Trophoblast cell (in vitro differentiated cells and primary cell): ENCODE measurements around the gene TMED7.

Source experiments
- DNase-seq, 2 donors: peaks; one replicate each; pipeline ENCODE4 v3.0.0-alpha.2; 2016
- H2AFZ ChIP-seq: 2 replicates; pipeline ENCODE4 v1.6.1; 2013; ENCODE audit warnings: low read length, moderate library complexity, mild to moderate bottlenecking; ENCODE audit not compliant: insufficient read depth, poor library complexity
- H2AK5ac ChIP-seq: 2 replicates; pipeline ENCODE4 v1.6.1; 2013; ENCODE audit warnings: mild to moderate bottlenecking, low read length
- H2BK120ac ChIP-seq: 2 replicates; pipeline ENCODE4 v1.6.1; 2013; ENCODE audit warnings: low read length, mild to moderate bottlenecking, moderate library complexity; ENCODE audit not compliant: insufficient read depth, poor library complexity
- H2BK12ac ChIP-seq: 2 replicates; pipeline ENCODE4 v1.6.1; 2013; ENCODE audit warnings: mild to moderate bottlenecking, low read length, moderate library complexity
- H2BK5ac ChIP-seq: 2 replicates; pipeline ENCODE4 v1.6.1; 2013; ENCODE audit warnings: low read length, low read depth, moderate library complexity, mild to moderate bottlenecking; ENCODE audit not compliant: poor library complexity
- H3K14ac ChIP-seq: 2 replicates; pipeline ENCODE4 v1.6.1; 2013; ENCODE audit warnings: mild to moderate bottlenecking, low read length
- H3K18ac ChIP-seq: 2 replicates; pipeline ENCODE4 v1.6.1; 2013; ENCODE audit warnings: mild to moderate bottlenecking, low read length
- H3K23ac ChIP-seq: 2 replicates; pipeline ENCODE4 v1.6.1; 2013; ENCODE audit warnings: low read length
- H3K27ac ChIP-seq: 2 replicates; pipeline ENCODE4 v1.5.1; 2013; ENCODE audit warnings: low read depth, mild to moderate bottlenecking, inconsistent platforms, low read length, moderate library complexity
- H3K27me3 ChIP-seq: 2 replicates; pipeline ENCODE4 v1.6.1; 2013; ENCODE audit warnings: inconsistent platforms, mild to moderate bottlenecking, low read length, moderate library complexity; ENCODE audit not compliant: insufficient read depth
- H3K36me3 ChIP-seq, 2 experiments: 1 replicate in 1 of 2; 2 replicates in 1 of 2; pipeline ENCODE4 v1.6.1; 2013; ENCODE audit warnings: low read length in 2 of 2, mild to moderate bottlenecking in 2 of 2, moderate library complexity in 1 of 2; ENCODE audit not compliant: insufficient read depth in 2 of 2, control insufficient read depth in 1 of 2
- H3K4ac ChIP-seq: 2 replicates; pipeline ENCODE4 v1.6.1; 2013; ENCODE audit warnings: low read depth, mild to moderate bottlenecking, low read length, moderate library complexity
- H3K4me1 ChIP-seq, 2 experiments: 1 replicate in 1 of 2; 2 replicates in 1 of 2; pipeline ENCODE4 v1.6.1; 2013; ENCODE audit warnings: low read length in 2 of 2, mild to moderate bottlenecking in 2 of 2, moderate library complexity in 1 of 2; ENCODE audit not compliant: insufficient read depth in 2 of 2, control insufficient read depth in 1 of 2
- H3K4me2 ChIP-seq: 2 replicates; pipeline ENCODE4 v1.6.1; 2013; ENCODE audit warnings: inconsistent platforms, mild to moderate bottlenecking, low read length, moderate library complexity
- H3K4me3 ChIP-seq: 2 replicates; pipeline ENCODE4 v1.5.1; 2013; ENCODE audit warnings: mild to moderate bottlenecking, low read depth, low read length, inconsistent platforms
- H3K79me1 ChIP-seq: one replicate; pipeline ENCODE4 v1.6.1; 2013; ENCODE audit warnings: low read length
- H3K79me2 ChIP-seq: 2 replicates; pipeline ENCODE4 v1.6.1; 2013; ENCODE audit warnings: low read length, mild to moderate bottlenecking; ENCODE audit not compliant: control insufficient read depth, insufficient read depth, poor library complexity
- H3K9ac ChIP-seq: 2 replicates; pipeline ENCODE4 v1.6.1; 2013; ENCODE audit warnings: mild to moderate bottlenecking, low read length
- H3K9me3 ChIP-seq: 2 replicates; pipeline ENCODE4 v1.6.1; 2013; ENCODE audit warnings: low read depth, mild to moderate bottlenecking, control low read depth, inconsistent platforms, low read length; ENCODE audit not compliant: insufficient read depth
- H4K12ac ChIP-seq: 2 replicates; pipeline ENCODE4 v1.6.1; 2013; ENCODE audit warnings: low read depth, mild to moderate bottlenecking, low read length, moderate library complexity
- H4K8ac ChIP-seq: 2 replicates; pipeline ENCODE4 v1.6.1; 2013; ENCODE audit warnings: low read depth, mild to moderate bottlenecking, low read length, moderate library complexity
- H4K91ac ChIP-seq: one replicate; pipeline ENCODE4 v1.6.1; 2013; ENCODE audit warnings: low read depth, mild to moderate bottlenecking, low read length, moderate library complexity
- WGBS: extraction: QIAGEN DNeasy Blood & Tissue Kit; methylation state at CpG from one replicate; pipeline ENCODE4 v1.1.7; 2013; ENCODE audit warnings: missing lambda C conversion rate; ENCODE audit not compliant: insufficient read length, insufficient coverage; ENCODE audit errors: extremely low coverage; 5-methylcytosine and 5-hydroxymethylcytosine counted together

TMED7 gene

DNA sequence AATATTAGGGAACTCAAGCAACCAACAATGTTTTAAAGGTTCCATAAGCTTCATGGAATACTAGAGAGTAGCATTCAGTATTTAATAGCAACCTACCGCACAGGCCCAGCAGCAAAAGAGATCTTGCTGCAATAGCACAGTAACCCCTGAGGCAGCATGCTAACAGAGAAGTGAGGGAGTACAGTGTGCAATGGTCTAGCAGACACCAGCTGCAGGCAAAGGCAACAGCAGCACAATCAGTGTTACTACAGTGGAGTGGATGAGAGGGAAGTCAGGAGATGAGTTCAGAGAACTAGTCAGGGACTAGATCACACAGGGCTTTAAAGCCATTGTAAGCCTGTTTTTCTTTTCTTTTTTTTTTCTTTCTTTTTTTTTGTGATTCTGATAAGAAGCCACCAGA is 26.3 kb downstream of the TMED7 start:
- H2AK5ac ChIP-seq: no peak overlapping the region
- no CpG with 5 or more reads among the region's 1 CpG for WGBS
- H3K4me1 ChIP-seq: peaks cover 3 to 7% of the 10 kb centered on the region in 2 experiments
- DNase-seq: peak; percentile 68 to 83
- no peak overlapping the region for H4K91ac ChIP-seq
- no peak overlapping the region for H3K18ac ChIP-seq
- no peak overlapping the region for H3K4me2 ChIP-seq
- no peak overlapping the region for H3K23ac ChIP-seq
- no peak overlapping the region for H3K27ac ChIP-seq
- H3K79me2 ChIP-seq: peaks cover 3% of the 10 kb centered on the region
- H4K8ac ChIP-seq: no peak overlapping the region
- H2BK12ac ChIP-seq: no peak overlapping the region
- peaks cover 5% of the 10 kb centered on the region for H3K79me1 ChIP-seq
- H3K27me3 ChIP-seq: no peaks in the 10 kb centered on the region
- H3K4ac ChIP-seq: no peak overlapping the region
- no peak overlapping the region for H3K4me3 ChIP-seq
- H3K9ac ChIP-seq: no peak overlapping the region
- no peak overlapping the region for H2BK5ac ChIP-seq
- H4K12ac ChIP-seq: no peak overlapping the region
- H2AFZ ChIP-seq: no peak overlapping the region
- H3K36me3 ChIP-seq: peaks cover 0 to 3% of the 10 kb centered on the region in 2 experiments
- H3K9me3 ChIP-seq: no peaks in the 10 kb centered on the region
- H3K14ac ChIP-seq: no peak overlapping the region
- no peak overlapping the region for H2BK120ac ChIP-seq

GRCh38 chr5:115594128-115595047 is 31.4 kb downstream of the TMED7 start:
- Histone ChIP-seq H3K79me2 (no peaks in the 10 kb centered on the region), H2AFZ (no peak overlapping the region), H2BK5ac (no peak overlapping the region), H4K91ac (no peak overlapping the region), H3K4ac (no peak overlapping the region), H3K79me1 (no peaks in the 10 kb centered on the region), H3K4me2 (no peak overlapping the region), H3K4me1 (no peaks in the 10 kb centered on the region), H3K23ac (no peak overlapping the region), H2BK120ac (no peak overlapping the region), H3K9me3 (no peaks in the 10 kb centered on the region), H3K4me3 (no peak overlapping the region), H3K27me3 (no peaks in the 10 kb centered on the region), H3K14ac (no peak overlapping the region), H3K9ac (no peak overlapping the region), H3K36me3 (no peaks in the 10 kb centered on the region), H2AK5ac (no peak overlapping the region), H2BK12ac (no peak overlapping the region), H4K8ac (no peak overlapping the region), H3K18ac (no peak overlapping the region), H3K27ac (no peak overlapping the region), H4K12ac (no peak overlapping the region)
- WGBS: no CpG with 5 or more reads among the region's 2 CpGs
- DNase-seq: no peak

- Histone ChIP-seq H3K9me3 (no peaks in the 10 kb centered on the region), H3K4me2 (no peak overlapping the region), H3K4me1 (no peaks in the 10 kb centered on the region), H2BK120ac (no peak overlapping the region), H3K18ac (no peak overlapping the region), H3K9ac (no peak overlapping the region), H2BK5ac (no peak overlapping the region), H4K91ac (no peak overlapping the region), H3K27ac (no peak overlapping the region), H3K79me2 (no peaks in the 10 kb centered on the region), H4K8ac (no peak overlapping the region), H2AFZ (no peak overlapping the region), H3K4me3 (no peak overlapping the region), H3K36me3 (no peaks in the 10 kb centered on the region), H2AK5ac (no peak overlapping the region), H4K12ac (no peak overlapping the region), H3K27me3 (no peaks in the 10 kb centered on the region), H3K4ac (no peak overlapping the region), H3K23ac (no peak overlapping the region), H3K14ac (no peak overlapping the region), H2BK12ac (no peak overlapping the region), H3K79me1 (no peaks in the 10 kb centered on the region)
- WGBS: no CpG with 5 or more reads among the region's 3 CpGs
- DNase-seq: no peak
Measured at GRCh38 chr5:115589043-115589442, 36.8 kb downstream of the TMED7 start.

DNA sequence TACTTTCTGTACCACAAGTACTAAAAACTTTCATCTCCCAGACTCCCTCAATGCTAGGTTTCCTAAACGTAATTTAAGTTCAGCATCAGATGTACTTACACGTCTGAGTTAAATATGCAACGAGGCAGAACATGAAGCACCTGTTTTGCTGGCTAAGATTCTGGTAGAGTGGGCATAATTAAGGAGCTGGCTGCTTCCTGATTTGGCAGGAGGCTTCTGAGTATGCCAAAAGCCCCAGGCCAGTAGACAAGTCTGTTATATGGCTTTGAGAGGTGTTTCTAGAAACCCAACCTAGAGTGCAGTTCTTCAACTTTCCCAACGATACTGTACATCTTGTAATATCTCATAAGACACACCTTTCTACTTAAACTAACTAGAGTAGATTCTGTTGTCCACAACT is 37.2 kb downstream of the TMED7 start:
- Histone ChIP-seq H3K4me2 (no peak overlapping the region), H3K79me2 (no peaks in the 10 kb centered on the region), H2BK5ac (no peak overlapping the region), H3K4ac (no peak overlapping the region), H3K27me3 (no peaks in the 10 kb centered on the region), H2BK120ac (no peak overlapping the region), H3K27ac (no peak overlapping the region), H3K79me1 (no peaks in the 10 kb centered on the region), H3K36me3 (no peaks in the 10 kb centered on the region), H4K12ac (no peak overlapping the region), H3K14ac (no peak overlapping the region), H4K8ac (no peak overlapping the region), H3K4me1 (no peaks in the 10 kb centered on the region), H3K18ac (no peak overlapping the region), H4K91ac (no peak overlapping the region), H2AFZ (no peak overlapping the region), H3K9ac (no peak overlapping the region), H3K23ac (no peak overlapping the region), H2AK5ac (no peak overlapping the region), H3K4me3 (no peak overlapping the region), H3K9me3 (no peaks in the 10 kb centered on the region), H2BK12ac (no peak overlapping the region)
- WGBS: no CpG with 5 or more reads among the region's 4 CpGs
- DNase-seq: no peak
